GM18873 (cell line): ENCODE data around the gene SCMH1.

Source experiments
- ATAC-seq: cut with Tn5 transposase; IDR thresholded peaks from one replicate; pipeline ENCODE4 v1.9.1; 2021; ENCODE audit warnings: mild to moderate bottlenecking, moderate library complexity, moderate number of reproducible peaks; ENCODE audit not compliant: unreplicated experiment, low FRiP score

The SCMH1 gene

GRCh38 chr1:41108696-41109275 is 133.3 kb downstream of the SCMH1 start:
- ATAC-seq, result no peak

DNA sequence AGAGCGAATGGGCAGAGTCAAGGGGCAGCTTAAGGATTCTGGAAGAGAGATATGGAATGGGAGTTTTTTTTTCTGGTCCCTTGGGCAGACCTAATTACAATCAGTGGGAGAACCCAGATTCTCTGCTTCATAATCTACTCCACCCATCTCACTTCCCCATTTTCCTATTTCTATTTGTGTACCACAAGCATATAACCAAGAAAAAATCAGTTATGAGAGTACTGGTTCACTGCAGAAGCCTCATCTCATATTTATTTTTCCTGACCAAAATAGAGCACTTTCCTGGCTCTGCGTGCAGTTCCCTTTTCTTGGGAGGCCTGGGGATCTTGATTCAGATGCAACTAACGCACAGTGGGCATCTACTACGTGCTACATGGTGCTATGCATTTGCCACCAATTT is 138.3 kb downstream of the SCMH1 start:
- ATAC-seq, result no peak

DNA sequence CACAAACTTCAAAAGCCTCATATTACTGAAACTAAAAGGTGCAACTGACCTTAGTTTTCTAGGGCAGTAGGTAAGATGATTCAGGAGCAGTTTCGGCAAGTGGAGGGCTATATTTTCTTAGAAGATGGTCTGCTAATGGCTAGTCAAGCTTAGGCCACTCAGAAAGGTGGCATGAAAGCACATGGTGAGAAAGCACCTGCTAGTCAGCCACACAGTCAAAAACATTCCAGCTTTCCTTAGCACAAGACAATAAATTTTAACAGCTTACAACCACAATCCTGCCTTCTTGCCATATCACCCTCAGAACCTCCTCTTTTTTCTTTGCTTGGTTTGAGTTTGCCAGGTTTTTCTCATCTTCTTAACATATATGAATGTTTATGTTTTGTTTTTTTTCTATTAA is 139.5 kb downstream of the SCMH1 start:
- ATAC-seq, result no peak

- ATAC-seq, result no peak
These were observed 140.0 kb downstream of the SCMH1 start for GRCh38 chr1:41101950-41102607.

DNA sequence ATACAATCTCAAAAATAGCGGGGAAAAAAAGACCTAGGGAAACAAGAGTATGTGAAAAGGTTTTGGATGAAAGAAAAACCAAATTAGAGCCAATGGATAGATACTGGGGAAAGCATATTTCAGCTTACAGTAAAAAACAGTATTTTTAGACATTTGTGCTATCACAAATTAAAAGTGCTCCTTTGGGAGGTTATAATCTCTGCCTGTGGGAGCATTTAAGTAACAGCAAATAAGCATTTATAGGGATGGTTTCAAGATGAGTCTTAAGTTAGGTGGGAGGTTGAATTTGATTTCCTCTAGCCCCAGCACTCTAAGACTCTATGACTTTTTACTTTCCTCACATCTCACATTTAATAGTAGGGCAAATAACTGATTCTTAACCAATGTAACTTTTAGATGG is 141.0 kb downstream of the SCMH1 start:
- no peak for ATAC-seq

GRCh38 chr1:41100170-41100569 is 141.9 kb downstream of the SCMH1 start:
- no peak for ATAC-seq

DNA sequence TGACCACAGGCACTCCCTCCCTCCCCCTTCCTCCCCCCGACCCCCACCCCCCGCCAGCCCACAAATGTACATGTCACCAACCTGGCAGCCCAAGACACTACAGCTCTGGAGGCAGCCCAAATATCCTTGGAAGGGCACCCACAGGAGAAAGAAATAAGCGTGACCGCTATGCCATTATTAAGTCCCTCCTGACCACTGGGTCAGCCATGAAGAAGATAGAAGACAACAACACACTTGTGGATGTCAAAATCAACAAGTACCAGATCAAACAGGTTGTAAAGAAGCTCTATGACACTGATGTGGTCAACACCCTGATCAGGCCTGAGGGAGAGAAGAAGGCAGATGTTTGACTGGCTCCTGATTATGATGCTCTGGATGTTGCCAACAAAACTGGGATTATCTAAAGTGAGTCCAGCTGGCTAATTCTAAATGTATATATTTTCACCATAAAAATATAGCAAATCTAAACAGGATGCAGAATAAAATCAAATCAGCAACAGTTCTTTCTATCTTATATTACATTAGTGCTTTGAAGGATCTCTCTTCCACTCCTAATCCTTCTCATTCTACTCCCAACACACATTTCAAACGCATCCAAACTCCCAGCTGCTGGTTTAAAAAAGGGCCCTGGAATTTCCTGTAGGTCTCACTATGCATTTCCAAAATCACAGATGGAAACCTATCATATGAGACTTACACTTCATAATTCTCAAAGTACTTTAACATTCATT is 143.2 kb downstream of the SCMH1 start:
- no peak for ATAC-seq

DNA sequence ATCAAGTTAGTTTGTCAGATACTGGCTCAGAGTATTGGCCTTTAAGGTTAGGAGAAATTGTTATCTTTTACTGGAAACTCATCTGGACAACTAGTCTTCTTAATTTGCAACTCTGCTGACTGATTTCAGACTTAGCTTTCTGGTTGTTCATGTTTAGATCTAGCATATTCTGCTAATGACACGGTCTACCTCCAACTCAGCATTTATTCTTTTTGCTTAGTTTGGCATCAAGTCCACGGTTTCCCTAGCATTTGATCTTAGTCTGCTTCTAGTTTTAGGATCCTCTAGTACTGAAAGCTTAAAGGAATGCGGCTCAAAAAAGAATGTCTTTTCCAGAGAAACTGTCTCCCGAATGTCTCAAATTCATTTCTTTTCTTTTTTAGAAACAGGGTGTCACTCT is 145.0 kb downstream of the SCMH1 start:
- ATAC-seq, result no peak

GRCh38 chr1:41093826-41094225 is 148.3 kb downstream of the SCMH1 start:
- no peak for ATAC-seq

GRCh38 chr1:41086921-41087320 is 155.2 kb downstream of the SCMH1 start:
- ATAC-seq, result no peak

GRCh38 chr1:41078616-41079015 is 163.5 kb downstream of the SCMH1 start:
- no peak for ATAC-seq

GRCh38 chr1:41078193-41078592 is 163.9 kb downstream of the SCMH1 start:
- ATAC-seq, result no peak

DNA sequence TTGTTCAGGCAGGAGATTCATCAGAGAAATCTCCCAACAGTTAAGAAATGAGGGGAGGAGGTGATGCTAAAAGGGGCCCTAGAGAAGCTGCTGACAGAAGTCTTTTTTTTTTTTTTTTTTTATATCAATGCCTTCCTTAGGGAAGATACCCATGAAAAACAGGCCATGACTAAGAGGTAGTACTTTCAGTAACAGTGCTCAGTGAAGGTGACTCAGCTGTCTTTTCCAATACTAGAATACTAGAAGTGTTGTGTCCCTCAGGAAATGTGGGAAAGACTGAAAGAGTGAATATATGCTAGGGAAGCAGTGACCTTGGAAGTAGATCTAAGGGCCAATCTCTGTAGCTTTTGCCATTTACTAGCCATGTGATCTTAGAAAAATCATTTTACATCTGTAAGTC is 168.1 kb downstream of the SCMH1 start:
- ATAC-seq, result no peak

- ATAC-seq, result no peak
These were observed 170.1 kb downstream of the SCMH1 start for GRCh38 chr1:41072051-41072450.

GRCh38 chr1:41056907-41057306 is 185.2 kb downstream of the SCMH1 start:
- ATAC-seq, result no peak

DNA sequence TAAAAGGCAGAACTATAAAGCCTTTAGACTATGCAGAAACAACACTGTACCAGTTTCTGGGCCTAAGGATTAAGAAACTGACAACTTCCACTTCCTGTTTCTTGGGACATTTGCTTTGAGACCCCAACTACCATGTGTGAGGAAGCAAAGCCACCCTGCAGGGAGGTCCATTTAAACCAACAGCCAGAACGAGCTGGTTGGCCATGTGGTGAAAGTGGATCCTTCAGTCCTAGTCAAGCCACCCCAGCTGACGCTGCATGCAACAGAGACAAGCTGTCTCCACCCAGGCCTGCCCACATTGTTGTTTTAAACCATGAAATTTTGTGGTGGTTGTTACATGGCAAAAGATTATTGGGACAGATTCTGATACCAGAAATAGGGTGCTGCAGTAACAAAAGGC is 188.8 kb downstream of the SCMH1 start:
- ATAC-seq, result no peak

GRCh38 chr1:41051022-41051421 is 191.1 kb downstream of the SCMH1 start:
- no peak for ATAC-seq

DNA sequence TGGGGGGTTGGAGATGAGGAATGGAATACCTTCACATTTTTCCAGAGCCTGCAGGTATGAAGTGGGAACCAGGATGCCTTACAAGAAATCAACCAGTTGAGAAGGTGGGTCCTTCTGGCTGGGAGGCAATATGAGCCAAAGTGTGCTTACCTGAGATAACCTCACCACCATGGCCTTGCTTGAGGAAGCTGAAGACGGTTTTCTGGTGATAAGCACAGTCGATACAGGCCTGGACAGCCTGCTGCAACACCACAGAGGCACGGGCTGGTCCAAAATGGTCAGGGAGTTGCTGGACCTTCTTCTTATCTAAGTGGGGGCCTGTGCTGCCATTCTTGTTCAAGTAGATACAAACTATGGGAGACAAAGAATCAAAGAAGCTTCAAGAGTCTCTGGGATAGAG is 193.6 kb downstream of the SCMH1 start:
- no peak for ATAC-seq

DNA sequence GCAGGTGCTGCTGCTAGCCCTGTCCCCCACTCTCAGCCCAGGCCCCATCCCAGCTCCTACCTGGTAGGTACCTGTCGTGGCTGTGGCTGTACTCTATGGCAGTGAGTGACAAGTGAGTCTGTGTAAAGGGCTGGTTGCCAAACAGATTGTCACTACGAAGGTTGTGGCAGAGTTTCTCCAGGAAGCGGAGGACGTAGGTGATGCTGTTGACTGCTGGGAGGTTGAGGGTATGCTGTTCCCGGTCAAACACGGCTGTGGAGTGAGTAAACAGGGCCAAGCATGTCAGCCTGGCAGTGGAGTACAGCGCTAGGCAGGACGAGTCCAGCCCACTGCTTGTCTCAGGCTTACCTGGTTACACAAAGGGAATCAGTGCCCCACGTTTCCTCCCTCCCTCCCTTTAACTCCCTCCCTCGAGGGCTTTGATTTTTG is 195.7 kb downstream of the SCMH1 start:
- no peak for ATAC-seq

- ATAC-seq, result no peak
These were observed 196.4 kb downstream of the SCMH1 start for GRCh38 chr1:41045740-41046139.

- no peak for ATAC-seq
These were observed 197.9 kb downstream of the SCMH1 start for GRCh38 chr1:41044187-41044586.
